GM12878 (cell line): Measurements from ENCODE around the gene ZSWIM3. TPM values are rescaled to one million over a fixed set of nuclear protein-coding genes. Genes with fewer than 3 reads are reported as not detected.

Experiments
- ATAC-seq: fragments of 200-7000 bp; cut with Tn5 transposase; 3 replicates; pipeline ENCODE4 v1.9.1; 2020; ENCODE audit warnings: mild to moderate bottlenecking, moderate library complexity
- BruUV-seq: library from RNA; stranded (reverse); fragments of 400-500 nt; replicated peaks from 2 replicates; lab custom pipeline; 2021; lab: Mats Ljungman, UMichigan
- CTCF ChIA-PET: fragments of 300-600 bp; sonication (Branson Sonifier 250); formaldehyde crosslinking; extraction: SDS; loops from one replicate; lab custom pipeline; 2021; ENCODE audit warnings: inconsistent platforms; lab: Yijun Ruan, JAX
- POLR2A ChIA-PET: fragments of 350-600 bp; formaldehyde crosslinking; extraction: SDS; loops from one replicate; lab custom pipeline; 2021; ENCODE audit warnings: inconsistent platforms; lab: Charles Lee
- RAD21 ChIA-PET: fragments of 300-600 bp; sonication (Branson Sonifier 250); formaldehyde crosslinking; loops from one replicate; lab custom pipeline; 2023; ENCODE audit warnings: antibody characterized with exemption; ENCODE audit not compliant: unreplicated experiment; lab: Charles Lee
- SMC1A ChIA-PET: fragments of 300-600 bp; sonication (Branson Sonifier 250); formaldehyde crosslinking; loops from one replicate; lab custom pipeline; 2023; ENCODE audit not compliant: unreplicated experiment, uncharacterized antibody; lab: Charles Lee
- DNase-seq: peaks from one replicate; pipeline ENCODE4 v3.0.0-alpha.2; 2011; ENCODE audit warnings: low read depth, low spot score
- FAIRE-seq: peaks from 3 replicates; lab custom pipeline; 2011; peaks lifted over from hg19 to GRCh38; lab: Jason Lieb, UNC
- H2AFZ ChIP-seq: 2 replicates; pipeline ENCODE4 v1.6.0; 2011; ENCODE audit warnings: low read depth, low read length, control low read depth; ENCODE audit not compliant: control insufficient read depth
- H3K27ac ChIP-seq: 2 replicates; pipeline ENCODE4 v1.5.1; 2011; ENCODE audit warnings: control low read depth; ENCODE audit not compliant: control insufficient read depth, insufficient read depth
- H3K27me3 ChIP-seq, 2 experiments: replicated peaks in 1 of 2; 2 replicates each; pipeline versions ENCODE4 v1.6.0 to v1.6.1; 2011; ENCODE audit warnings: low read length in 1 of 2; ENCODE audit not compliant: control insufficient read depth in 2 of 2, insufficient read depth in 2 of 2
- H3K36me3 ChIP-seq, 2 experiments: 2 replicates each; pipeline ENCODE4 v1.5.1; 2011; ENCODE audit warnings: low read length in 1 of 2; ENCODE audit not compliant: control insufficient read depth in 2 of 2, insufficient read depth in 2 of 2
- H3K4me1 ChIP-seq: 2 replicates; pipeline ENCODE4 v1.6.1; 2011; ENCODE audit warnings: mild to moderate bottlenecking, low read length, moderate library complexity, mixed read lengths; ENCODE audit not compliant: control insufficient read depth, insufficient read depth
- H3K4me2 ChIP-seq: 2 replicates; pipeline ENCODE4 v1.6.0; 2011; ENCODE audit warnings: control low read depth; ENCODE audit not compliant: control insufficient read depth, insufficient read depth
- H3K4me3 ChIP-seq: fragments of 200-600 bp; sonication (generic); 2 replicates; pipeline ENCODE4 v1.5.1; 2016
- H3K79me2 ChIP-seq: 2 replicates; pipeline ENCODE4 v1.6.0; 2011; ENCODE audit warnings: low read length; ENCODE audit not compliant: control insufficient read depth, insufficient read depth
- H3K9ac ChIP-seq: 2 replicates; pipeline ENCODE4 v1.8.0; 2011; ENCODE audit warnings: low read length, control low read depth, mixed read lengths; ENCODE audit not compliant: control insufficient read depth, insufficient read depth
- H3K9me3 ChIP-seq: replicated peaks from 3 replicates; pipeline ENCODE4 v1.5.1; 2011; ENCODE audit warnings: mild to moderate bottlenecking, low read length; ENCODE audit not compliant: control insufficient read depth, insufficient read depth
- H4K20me1 ChIP-seq: 2 replicates; pipeline ENCODE4 v1.6.0; 2011; ENCODE audit not compliant: control insufficient read depth, insufficient read depth
- CEBPB ChIP-seq, 2 experiments: fragments of 150-350 bp in 1 of 2; IDR thresholded peaks; 2 replicates each; pipeline ENCODE4 v1.6.1; 2012 to 2014; ENCODE audit warnings: low read depth in 2 of 2, low read length in 2 of 2, borderline replicate concordance in 1 of 2, inconsistent platforms in 1 of 2
- PAX5 ChIP-seq: IDR thresholded peaks from 2 replicates; pipeline ENCODE4 v1.6.1; 2011; ENCODE audit warnings: low read depth, low read length, borderline replicate concordance
- POLR2A ChIP-seq: IDR thresholded peaks from 2 replicates; pipeline ENCODE4 v1.6.1; 2011; ENCODE audit warnings: low read depth, mild to moderate bottlenecking, low read length
- SP1 ChIP-seq: IDR thresholded peaks from one replicate; pipeline ENCODE4 v1.6.1; 2011; ENCODE audit warnings: low read depth, low read length
- WGBS: methylation state at CpG from one replicate; pipeline ENCODE4 v1.1.6; 2016; ENCODE audit warnings: low lambda C conversion rate; ENCODE audit not compliant: insufficient replicate concordance, insufficient coverage; ENCODE audit errors: missing lambda C conversion rate; 5-methylcytosine and 5-hydroxymethylcytosine counted together
- in situ Hi-C: fragments of 300-500 bp; cut with MboI; formaldehyde crosslinking; loops from 9 replicates; pipeline ENCODE4 v1.14.3; 2018; ENCODE audit warnings: mixed read lengths
- intact Hi-C: fragments of 100-400 bp; cut with micrococcal nuclease; formaldehyde crosslinking; loops from one replicate; pipeline ENCODE4 v1.14.2; 2022; ENCODE audit not compliant: unreplicated experiment
- polyA plus RNA-seq, 11 experiments: library from polyadenylated mRNA; depleted of rRNA in 4 of 11; unstranded in 6 of 11; stranded (reverse) in 5 of 11; fragments of >200 nt; fragmentation: Nextera tagmentation in 4 of 11; fragmentation: Illumina TruSeq in 1 of 11; extraction: Ambion mirVana in 4 of 11; extraction: Trizol in 1 of 11; gene quantifications; 1 replicate in 1 of 11; 2 replicates in 10 of 11; pipeline versions ENCODE4 v1.2.1 to v1.2.3, GENCODE V29; 2011 to 2016; ENCODE audit warnings: inconsistent platforms in 2 of 11, missing spikeins in 2 of 11, low read depth in 1 of 11
- total RNA-seq, 4 experiments: library from RNA; depleted of rRNA in 3 of 4; stranded (reverse); fragments of >200 nt in 3 of 4; fragmentation: Illumina TruSeq in 1 of 4; extraction: Trizol in 1 of 4; gene quantifications; 2 replicates each; pipeline versions ENCODE4 v1.2.1 to v1.2.3, GENCODE V29; 2013 to 2021
- TF ChIP-seq, protein P1 (sequence below): fragments of 450-650 bp; IDR thresholded peaks from 2 replicates; pipeline ENCODE4 v1.6.1; 2016; ENCODE audit warnings: mild to moderate bottlenecking, moderate library complexity, borderline replicate concordance
- TF ChIP-seq, protein P2 (sequence below): fragments of 450-650 bp; formaldehyde crosslinking; IDR thresholded peaks from 2 replicates; pipeline ENCODE4 v1.5.0; 2022; ENCODE audit warnings: mild to moderate bottlenecking, missing genetic modification characterization

The ZSWIM3 gene
- total and polyA plus RNA-seq, 10 of the 15 experiments (the other 5 are each of a cell fraction or from before 2014, with no cell fraction given): 1.6 to 5.1 (median 4.2) TPM

GRCh38 chr20:45902199-45902701, 44.8 kb downstream of the ZSWIM3 start:
- ChIA-PET RAD21 (no interaction called here), POLR2A (interaction anchor here (0.7 to 1.0 kb wide), 2 partner anchors 9 to 31 kb away, joined by 3 to 7 read pairs; no protein-coding TSS in a partner anchor), SMC1A (no interaction called here), CTCF (interaction anchor here (0.8 kb wide), 1 partner anchor 12 kb away, joined by 3 read pairs; no protein-coding TSS in a partner anchor)
- Histone ChIP-seq H3K9me3 (no peaks in the 10 kb centered on the region), H3K4me1 (no peaks in the 10 kb centered on the region), H3K9ac (no peak overlapping the region), H3K4me2 (no peak overlapping the region), H4K20me1 (no peaks in the 10 kb centered on the region), H3K79me2 (no peaks in the 10 kb centered on the region), H3K27me3 (no peaks in the 10 kb centered on the region), H3K36me3 (no peaks in the 10 kb centered on the region), H3K27ac (no peak overlapping the region), H2AFZ (no peak overlapping the region), H3K4me3 (no peak overlapping the region)
- no TSS peak for BruUV-seq
- no peak for DNase-seq
- no peak for ATAC-seq
- no peak for FAIRE-seq
- TF ChIP-seq SP1 (no peak), CEBPB (IDR thresholded peaks at IDR 0.05; ENCODE audit: borderline replicate concordance in 1 of 2, low read depth in 2 of 2, low read length in 2 of 2) (no peak), POLR2A (peak; percentile 43; the same call in 1 of the 2 replicates)
- in situ Hi-C loops (no loop called here), intact Hi-C loops (no loop called here)
- WGBS: 72% methylated on average over 14 of the region's 14 CpGs

GRCh38 chr20:45904583-45905504, 47.4 kb downstream of the ZSWIM3 start:
- intact Hi-C loops (no loop called here), in situ Hi-C loops (no loop called here)
- no peaks in the 10 kb centered on the region for H3K27me3 ChIP-seq
- FAIRE-seq: no peak
- H3K4me1 ChIP-seq: no peaks in the 10 kb centered on the region
- no peak overlapping the region for H3K27ac ChIP-seq
- no peaks in the 10 kb centered on the region for H3K79me2 ChIP-seq
- CTCF ChIA-PET: interaction anchor here (0.6 to 1.9 kb wide), 5 partner anchors 14 to 175 kb away, joined by 3 to 5 read pairs (median 3); partner anchors contain the start of genes CTSA and NEURL2
- WGBS: 67% methylated on average over 16 of the region's 16 CpGs
- H3K9me3 ChIP-seq: no peaks in the 10 kb centered on the region
- H3K4me2 ChIP-seq: no peak overlapping the region
- H3K9ac ChIP-seq: no peak overlapping the region
- no peak overlapping the region for H2AFZ ChIP-seq
- BruUV-seq: no TSS peak
- no peak for DNase-seq
- H3K36me3 ChIP-seq: no peaks in the 10 kb centered on the region
- H4K20me1 ChIP-seq: no peaks in the 10 kb centered on the region
- SMC1A ChIA-PET: interaction anchor here (0.5 to 1.8 kb wide), 2 partner anchors 29 to 56 kb away, joined by 3 to 5 read pairs; partner anchors contain the start of gene PCIF1
- no peak overlapping the region for H3K4me3 ChIP-seq
- ATAC-seq: no peak
- POLR2A ChIA-PET: interaction anchor here (0.6 kb wide), 2 partner anchors 43 to 79 kb away, joined by 3 to 4 read pairs; no protein-coding TSS in a partner anchor
- RAD21 ChIA-PET: no interaction called here
- TF ChIP-seq, protein P1, sequence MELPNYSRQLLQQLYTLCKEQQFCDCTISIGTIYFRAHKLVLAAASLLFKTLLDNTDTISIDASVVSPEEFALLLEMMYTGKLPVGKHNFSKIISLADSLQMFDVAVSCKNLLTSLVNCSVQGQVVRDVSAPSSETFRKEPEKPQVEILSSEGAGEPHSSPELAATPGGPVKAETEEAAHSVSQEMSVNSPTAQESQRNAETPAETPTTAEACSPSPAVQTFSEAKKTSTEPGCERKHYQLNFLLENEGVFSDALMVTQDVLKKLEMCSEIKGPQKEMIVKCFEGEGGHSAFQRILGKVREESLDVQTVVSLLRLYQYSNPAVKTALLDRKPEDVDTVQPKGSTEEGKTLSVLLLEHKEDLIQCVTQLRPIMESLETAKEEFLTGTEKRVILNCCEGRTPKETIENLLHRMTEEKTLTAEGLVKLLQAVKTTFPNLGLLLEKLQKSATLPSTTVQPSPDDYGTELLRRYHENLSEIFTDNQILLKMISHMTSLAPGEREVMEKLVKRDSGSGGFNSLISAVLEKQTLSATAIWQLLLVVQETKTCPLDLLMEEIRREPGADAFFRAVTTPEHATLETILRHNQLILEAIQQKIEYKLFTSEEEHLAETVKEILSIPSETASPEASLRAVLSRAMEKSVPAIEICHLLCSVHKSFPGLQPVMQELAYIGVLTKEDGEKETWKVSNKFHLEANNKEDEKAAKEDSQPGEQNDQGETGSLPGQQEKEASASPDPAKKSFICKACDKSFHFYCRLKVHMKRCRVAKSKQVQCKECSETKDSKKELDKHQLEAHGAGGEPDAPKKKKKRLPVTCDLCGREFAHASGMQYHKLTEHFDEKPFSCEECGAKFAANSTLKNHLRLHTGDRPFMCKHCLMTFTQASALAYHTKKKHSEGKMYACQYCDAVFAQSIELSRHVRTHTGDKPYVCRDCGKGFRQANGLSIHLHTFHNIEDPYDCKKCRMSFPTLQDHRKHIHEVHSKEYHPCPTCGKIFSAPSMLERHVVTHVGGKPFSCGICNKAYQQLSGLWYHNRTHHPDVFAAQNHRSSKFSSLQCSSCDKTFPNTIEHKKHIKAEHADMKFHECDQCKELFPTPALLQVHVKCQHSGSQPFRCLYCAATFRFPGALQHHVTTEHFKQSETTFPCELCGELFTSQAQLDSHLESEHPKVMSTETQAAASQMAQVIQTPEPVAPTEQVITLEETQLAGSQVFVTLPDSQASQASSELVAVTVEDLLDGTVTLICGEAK: no peak
- TF ChIP-seq, protein P2, sequence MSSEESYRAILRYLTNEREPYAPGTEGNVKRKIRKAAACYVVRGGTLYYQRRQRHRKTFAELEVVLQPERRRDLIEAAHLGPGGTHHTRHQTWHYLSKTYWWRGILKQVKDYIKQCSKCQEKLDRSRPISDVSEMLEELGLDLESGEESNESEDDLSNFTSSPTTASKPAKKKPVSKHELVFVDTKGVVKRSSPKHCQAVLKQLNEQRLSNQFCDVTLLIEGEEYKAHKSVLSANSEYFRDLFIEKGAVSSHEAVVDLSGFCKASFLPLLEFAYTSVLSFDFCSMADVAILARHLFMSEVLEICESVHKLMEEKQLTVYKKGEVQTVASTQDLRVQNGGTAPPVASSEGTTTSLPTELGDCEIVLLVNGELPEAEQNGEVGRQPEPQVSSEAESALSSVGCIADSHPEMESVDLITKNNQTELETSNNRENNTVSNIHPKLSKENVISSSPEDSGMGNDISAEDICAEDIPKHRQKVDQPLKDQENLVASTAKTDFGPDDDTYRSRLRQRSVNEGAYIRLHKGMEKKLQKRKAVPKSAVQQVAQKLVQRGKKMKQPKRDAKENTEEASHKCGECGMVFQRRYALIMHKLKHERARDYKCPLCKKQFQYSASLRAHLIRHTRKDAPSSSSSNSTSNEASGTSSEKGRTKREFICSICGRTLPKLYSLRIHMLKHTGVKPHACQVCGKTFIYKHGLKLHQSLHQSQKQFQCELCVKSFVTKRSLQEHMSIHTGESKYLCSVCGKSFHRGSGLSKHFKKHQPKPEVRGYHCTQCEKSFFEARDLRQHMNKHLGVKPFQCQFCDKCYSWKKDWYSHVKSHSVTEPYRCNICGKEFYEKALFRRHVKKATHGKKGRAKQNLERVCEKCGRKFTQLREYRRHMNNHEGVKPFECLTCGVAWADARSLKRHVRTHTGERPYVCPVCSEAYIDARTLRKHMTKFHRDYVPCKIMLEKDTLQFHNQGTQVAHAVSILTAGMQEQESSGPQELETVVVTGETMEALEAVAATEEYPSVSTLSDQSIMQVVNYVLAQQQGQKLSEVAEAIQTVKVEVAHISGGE: no peak
- TF ChIP-seq PAX5: no peak
